ENCODE measurements around the gene TUBB8. TPM values are rescaled to one million over a fixed set of nuclear protein-coding genes. Genes with fewer than 3 reads are reported as not detected.
"Not testable (repeated sequence)": the region's sequence is repeated elsewhere in the genome, so short reads cannot be mapped to it uniquely, and the experiment has no call there.

TUBB8 gene
- 1.1 and 1.4 TPM in 2 replicates for total RNA-seq (2014; rRNA removed; shearing (Covaris generic))

- no peak for DNase-seq (ENCODE audit: low spot score)
- in situ Hi-C loops (cut with HindIII; ENCODE audit: low sequenced_read_pairs): no loop called here
Observed at GRCh38 chr10:48996-49395, at the start of gene TUBB8. TSS of gene TUBB8 (minus strand) at chr10:49296. CDS start at chr10:49238, 58 bp downstream.

- no peak for DNase-seq (ENCODE audit: low spot score)
- in situ Hi-C loops (cut with HindIII; ENCODE audit: low sequenced_read_pairs): no loop called here
Observed at GRCh38 chr10:96466-96865, 47.4 kb upstream of the TUBB8 start.

GRCh38 chr10:95356-96115 is 46.4 kb upstream of the TUBB8 start:
- in situ Hi-C loops (cut with HindIII; ENCODE audit: low sequenced_read_pairs): no loop called here

GRCh38 chr10:94613-95012 is 45.5 kb upstream of the TUBB8 start:
- in situ Hi-C loops (cut with HindIII; ENCODE audit: low sequenced_read_pairs): no loop called here
- no peak for DNase-seq (ENCODE audit: low spot score)

More at GRCh38 chr10:95356-96115, 46.4 kb upstream of the TUBB8 start:
- DNase-seq (ENCODE audit: low spot score): no peak

- in situ Hi-C loops (cut with HindIII; ENCODE audit: low sequenced_read_pairs): no loop called here
- no peak for DNase-seq (ENCODE audit: low spot score)
Observed at GRCh38 chr10:92846-93245, 43.8 kb upstream of the TUBB8 start.

DNA sequence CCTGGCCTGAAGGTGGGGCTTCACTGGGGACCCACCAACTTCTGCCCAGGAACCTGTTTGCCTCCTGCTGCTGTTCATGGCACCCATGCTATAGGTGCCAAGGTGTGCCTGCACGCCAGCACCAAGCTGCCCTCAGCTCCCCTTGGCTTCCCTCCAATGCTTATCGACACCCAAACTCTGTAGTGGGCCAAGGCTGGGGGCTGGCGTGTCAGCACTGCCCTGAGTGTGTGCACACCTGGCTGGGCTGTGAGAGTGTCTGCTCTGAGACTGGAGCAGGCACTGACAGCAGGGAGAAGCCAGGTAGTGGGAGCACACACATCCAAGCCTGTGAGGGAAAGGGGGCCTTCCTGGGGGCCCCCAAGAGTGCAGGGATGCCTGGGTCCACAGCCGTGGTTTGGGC is 43.1 kb upstream of the TUBB8 start:
- in situ Hi-C loops (cut with HindIII; ENCODE audit: low sequenced_read_pairs): no loop called here
- no peak for DNase-seq (ENCODE audit: low spot score)

DNA sequence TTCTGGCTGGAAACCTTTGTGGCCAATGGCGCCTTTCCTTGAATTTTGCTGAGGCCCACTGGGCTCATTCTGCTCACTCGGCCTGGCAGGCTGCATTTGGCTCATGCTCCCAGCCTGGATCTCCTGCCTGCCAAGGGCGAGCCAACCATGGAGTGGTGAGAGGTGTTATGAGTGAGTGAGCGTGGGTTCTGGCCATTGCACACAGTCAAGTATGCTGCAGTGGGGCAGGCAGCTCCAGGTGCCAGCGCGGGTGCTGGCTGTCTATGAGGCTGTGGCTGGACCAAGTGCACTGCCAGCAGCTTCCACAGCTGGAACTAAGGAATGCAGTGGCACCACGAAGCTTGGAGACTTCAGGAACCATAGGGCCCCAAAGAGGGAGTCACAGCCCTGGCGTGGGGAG is 42.2 kb upstream of the TUBB8 start:
- in situ Hi-C loops (cut with HindIII; ENCODE audit: low sequenced_read_pairs): no loop called here
- DNase-seq (ENCODE audit: low spot score): no peak

- in situ Hi-C loops (cut with HindIII; ENCODE audit: low sequenced_read_pairs): no loop called here
- no peak for DNase-seq (ENCODE audit: low spot score)
Observed at GRCh38 chr10:90161-90560, 41.1 kb upstream of the TUBB8 start.

GRCh38 chr10:89248-89647 is 40.2 kb upstream of the TUBB8 start:
- no peak for DNase-seq (ENCODE audit: low spot score)
- in situ Hi-C loops (cut with HindIII; ENCODE audit: low sequenced_read_pairs): no loop called here

DNA sequence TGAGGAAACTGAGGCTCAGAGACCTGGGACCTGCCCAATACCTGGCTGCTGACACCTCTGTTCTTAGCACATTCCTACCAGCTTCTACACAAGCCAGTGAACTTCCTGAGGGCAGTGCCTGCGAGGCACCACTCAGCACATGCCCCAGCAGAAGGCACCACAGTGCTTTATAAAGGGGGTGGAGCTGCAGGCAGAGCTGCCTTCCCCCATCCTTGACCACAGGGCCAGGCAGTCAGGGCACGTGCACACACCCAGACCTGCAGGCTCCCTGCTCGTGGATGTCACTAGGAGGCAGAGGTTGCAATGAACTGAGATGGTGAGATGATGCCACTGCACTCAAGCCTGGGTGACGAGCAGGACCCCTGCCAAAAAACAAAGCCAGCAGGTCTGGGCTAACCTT is 39.2 kb upstream of the TUBB8 start:
- DNase-seq (ENCODE audit: low spot score): no peak
- in situ Hi-C loops (cut with HindIII; ENCODE audit: low sequenced_read_pairs): no loop called here

DNA sequence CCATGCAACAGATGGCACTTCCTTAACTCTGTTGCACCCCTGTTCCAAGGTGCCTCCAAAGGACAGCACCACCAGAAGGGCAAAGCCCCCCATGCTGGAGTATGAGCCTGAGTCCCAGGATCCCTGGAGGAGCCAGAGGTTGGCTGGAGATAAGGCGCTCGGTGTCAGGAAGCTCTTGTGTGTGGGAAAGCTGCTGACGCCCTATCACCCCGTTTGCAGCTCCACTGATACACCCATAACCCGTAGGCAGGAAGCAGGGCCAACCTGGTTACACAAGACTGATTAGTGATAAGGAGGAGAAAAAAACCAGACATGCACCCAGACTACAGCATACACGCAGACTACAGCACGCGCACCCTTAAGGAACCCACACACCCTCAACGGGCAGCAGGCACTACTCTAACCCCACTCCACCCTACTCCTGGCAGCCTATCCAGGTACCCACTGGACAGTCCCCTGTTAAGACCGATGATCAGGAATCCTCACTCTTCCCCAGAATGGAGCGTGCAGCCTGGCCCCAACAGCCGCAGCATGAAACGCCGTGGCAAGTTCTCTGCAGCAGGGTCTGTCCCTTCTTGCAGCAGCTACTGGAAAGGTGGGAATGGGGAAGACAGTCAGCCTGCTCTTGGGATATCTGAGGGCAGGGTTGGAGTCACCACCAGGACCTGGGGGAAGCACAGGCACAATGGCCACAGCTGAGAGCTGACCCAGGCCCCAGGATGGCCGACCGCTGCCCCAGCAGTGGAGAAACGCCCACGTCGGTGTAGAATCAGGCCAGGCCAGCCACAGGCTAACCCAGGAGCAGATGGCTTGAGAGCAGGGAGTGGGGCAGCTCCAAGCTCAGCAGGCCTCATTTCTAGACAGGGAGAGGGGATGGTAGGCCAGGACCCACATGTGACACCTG is 38.3 kb upstream of the TUBB8 start:
- DNase-seq (ENCODE audit: low spot score): no peak

DNA sequence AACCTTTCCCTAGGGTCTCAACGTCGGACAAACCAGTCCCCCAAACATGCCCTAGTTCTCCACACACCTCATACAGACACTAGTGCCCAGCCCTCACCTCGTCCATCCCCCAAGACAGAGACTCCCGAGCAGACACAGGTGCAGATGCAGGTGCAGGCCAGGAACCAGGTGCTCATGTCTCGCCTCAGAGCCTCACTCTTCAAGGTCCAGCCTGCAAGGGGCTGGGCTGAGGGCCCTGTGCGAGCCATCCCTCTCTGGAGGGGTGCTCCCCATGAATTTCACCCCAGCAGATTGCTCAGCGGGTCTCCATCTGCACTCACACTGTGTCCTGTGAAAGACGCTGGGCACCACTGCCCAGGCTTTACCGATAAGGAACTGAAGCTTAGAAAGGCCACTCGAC is 36.9 kb upstream of the TUBB8 start:
- in situ Hi-C loops (cut with HindIII; ENCODE audit: low sequenced_read_pairs): no loop called here
- no peak for DNase-seq (ENCODE audit: low spot score)

More for the DNA sequence above, 38.3 kb upstream of the TUBB8 start:
- in situ Hi-C loops (cut with HindIII; ENCODE audit: low sequenced_read_pairs): no loop called here

DNA sequence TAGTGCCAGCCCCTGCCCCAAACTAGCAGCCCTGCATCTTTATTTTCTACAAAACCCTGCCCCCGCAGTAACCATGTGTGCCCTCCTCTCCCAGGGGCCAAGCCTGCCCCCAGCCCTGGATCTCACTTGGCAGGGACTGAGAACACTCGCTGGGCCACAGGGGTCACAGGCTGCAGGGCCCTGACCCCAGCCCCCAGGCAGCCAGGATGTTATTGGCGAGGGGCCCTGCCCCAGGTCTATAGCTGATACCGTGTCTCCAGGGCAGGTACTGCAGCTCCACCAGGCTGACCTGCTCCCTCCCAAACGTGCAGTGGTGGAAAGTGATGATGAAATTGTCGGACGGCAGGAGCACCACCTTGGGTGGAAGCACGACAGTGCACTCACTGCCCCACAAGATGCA is 35.9 kb upstream of the TUBB8 start:
- DNase-seq (ENCODE audit: low spot score): no peak
- in situ Hi-C loops (cut with HindIII; ENCODE audit: low sequenced_read_pairs): no loop called here

DNA sequence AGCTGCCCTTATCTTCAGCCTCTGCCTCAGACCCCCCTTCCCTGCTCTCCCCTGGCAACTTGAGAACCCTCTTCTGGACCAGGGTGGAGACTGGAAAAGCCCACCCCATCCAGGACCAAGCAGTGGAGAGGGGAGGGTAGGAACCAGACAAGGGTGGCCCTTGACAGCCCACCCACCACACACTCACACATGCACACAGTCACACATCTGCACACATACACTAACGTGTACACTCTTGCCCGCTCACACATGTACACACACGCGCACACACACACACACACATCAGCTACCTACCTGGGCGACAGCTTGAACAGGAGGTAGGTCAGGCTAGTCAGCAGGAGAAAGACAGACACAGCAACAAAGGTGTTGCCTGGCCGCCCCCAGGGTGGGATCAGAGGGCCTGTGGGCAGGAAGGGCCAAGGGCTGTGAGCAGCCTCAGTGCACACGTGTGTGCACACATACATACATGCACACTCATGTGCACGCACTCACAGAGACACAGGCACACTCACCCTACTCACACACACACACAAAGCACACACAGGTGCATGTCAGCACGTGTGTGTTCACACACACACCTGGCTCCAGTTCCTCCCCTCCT is 34.9 kb upstream of the TUBB8 start:
- in situ Hi-C loops (cut with HindIII; ENCODE audit: low sequenced_read_pairs): no loop called here
- no peak for DNase-seq (ENCODE audit: low spot score)

DNA sequence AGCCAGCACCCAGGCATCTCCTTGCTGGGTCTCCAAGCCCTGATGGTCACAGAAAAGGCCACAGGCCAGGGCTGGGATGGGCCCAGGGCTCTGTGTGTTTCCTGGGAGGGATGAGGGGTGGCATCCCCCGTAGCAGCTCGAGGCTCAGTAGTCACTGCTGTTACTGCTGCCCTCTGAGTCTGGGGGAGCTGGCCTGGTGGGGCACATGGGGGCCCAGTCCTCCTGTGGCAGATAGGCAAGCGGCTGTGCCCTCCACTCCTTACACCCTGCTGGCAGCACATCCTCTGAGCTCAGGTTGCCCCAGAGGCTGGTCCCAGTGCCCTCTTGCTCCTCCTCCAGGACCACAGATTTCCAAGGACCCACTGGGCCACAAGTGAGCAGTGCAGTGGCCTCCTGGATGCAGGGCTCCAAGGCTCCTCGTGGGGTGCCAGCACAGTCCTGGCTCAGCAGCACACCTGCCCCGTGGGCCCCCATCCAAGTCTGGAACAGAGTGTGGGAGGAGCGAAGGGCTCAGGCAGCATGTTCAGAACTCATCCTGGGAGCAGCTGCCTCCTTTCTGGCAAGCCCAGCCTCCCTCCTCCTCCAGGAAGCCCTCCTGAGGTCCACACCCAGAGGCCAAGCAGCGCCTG is 31.5 kb upstream of the TUBB8 start:
- in situ Hi-C loops (cut with HindIII; ENCODE audit: low sequenced_read_pairs): no loop called here
- no peak for DNase-seq (ENCODE audit: low spot score)

GRCh38 chr10:79532-80215 is 30.6 kb upstream of the TUBB8 start:
- in situ Hi-C loops (cut with HindIII; ENCODE audit: low sequenced_read_pairs): no loop called here
- no peak for DNase-seq (ENCODE audit: low spot score)

GRCh38 chr10:78556-78955 is 29.5 kb upstream of the TUBB8 start:
- no peak for DNase-seq (ENCODE audit: low spot score)
- in situ Hi-C loops (cut with HindIII; ENCODE audit: low sequenced_read_pairs): no loop called here

GRCh38 chr10:74266-74621 is 25.1 kb upstream of the TUBB8 start:
- DNase-seq (ENCODE audit: low spot score); in situ Hi-C loops (cut with HindIII; ENCODE audit: low sequenced_read_pairs): not testable (repeated sequence)
